Camera-type eye (tissue), 1 donor: Measurements from ENCODE around the gene NDFIP2. TPM values are rescaled to one million over a fixed set of nuclear protein-coding genes. Genes with fewer than 3 reads are reported as not detected.

Experiments used
- total RNA-seq: library from RNA; depleted of rRNA; stranded (reverse); fragments of >200 nt; gene quantifications from one replicate; pipeline ENCODE4 v1.2.3, GENCODE V29; 2014

NDFIP2 gene, protein sequence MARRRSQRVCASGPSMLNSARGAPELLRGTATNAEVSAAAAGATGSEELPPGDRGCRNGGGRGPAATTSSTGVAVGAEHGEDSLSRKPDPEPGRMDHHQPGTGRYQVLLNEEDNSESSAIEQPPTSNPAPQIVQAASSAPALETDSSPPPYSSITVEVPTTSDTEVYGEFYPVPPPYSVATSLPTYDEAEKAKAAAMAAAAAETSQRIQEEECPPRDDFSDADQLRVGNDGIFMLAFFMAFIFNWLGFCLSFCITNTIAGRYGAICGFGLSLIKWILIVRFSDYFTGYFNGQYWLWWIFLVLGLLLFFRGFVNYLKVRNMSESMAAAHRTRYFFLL
- total RNA-seq = 27.8 TPM

DNA sequence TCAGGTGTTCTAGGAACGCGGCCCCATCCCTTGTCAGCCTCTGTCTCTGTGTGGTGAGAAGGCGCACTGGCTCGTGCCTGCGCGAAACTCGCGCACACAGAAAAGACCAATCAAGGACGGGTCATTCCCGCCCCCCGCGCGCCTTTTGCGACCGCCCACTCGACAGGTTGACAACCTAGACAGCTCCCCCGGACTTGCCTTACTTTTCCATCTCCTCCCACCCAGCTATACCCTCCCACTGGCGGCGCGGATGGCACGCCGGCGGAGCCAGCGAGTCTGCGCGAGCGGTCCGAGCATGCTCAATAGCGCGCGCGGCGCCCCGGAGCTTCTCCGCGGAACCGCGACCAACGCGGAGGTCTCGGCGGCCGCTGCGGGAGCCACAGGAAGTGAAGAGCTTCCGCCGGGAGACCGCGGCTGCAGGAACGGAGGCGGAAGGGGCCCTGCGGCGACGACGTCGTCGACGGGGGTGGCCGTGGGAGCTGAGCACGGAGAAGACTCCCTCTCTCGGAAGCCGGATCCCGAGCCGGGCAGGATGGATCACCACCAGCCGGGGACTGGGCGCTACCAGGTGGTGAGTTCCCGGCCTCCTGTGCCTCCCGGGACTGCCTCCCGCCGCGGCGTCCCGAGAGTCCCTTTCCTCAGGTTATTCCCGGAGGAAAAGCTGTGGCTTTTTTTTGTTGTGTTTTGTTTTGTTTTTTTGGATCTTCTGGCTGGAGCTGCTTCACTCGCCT lies at the start of gene NDFIP2:
TSS of gene NDFIP2 (plus strand) at position 202 of the 731 bp plus-strand sequence. CDS start at position 251, 49 bp downstream.

Other genes with a start within 250 kb of the NDFIP2 start
- gene RBM26, start 74.9 kb upstream of the NDFIP2 start, total RNA-seq = 84.4 TPM